ENCODE results near the gene DKK2.

DKK2 gene

GRCh38 chr4:107066621-107067020 lies 30.5 kb upstream of the DKK2 start:
- in situ Hi-C loops (cut with HindIII; ENCODE audit: low sequenced_read_pairs): no loop called here
- no peak for TF ChIP-seq CTCF (IDR thresholded peaks at IDR 0.05; ENCODE audit: low read depth, low read length, missing control alignments)
- no peak overlapping the region for H3K4me3 ChIP-seq (ENCODE audit: low read depth, low read length)
- DNase-seq (ENCODE audit: low read depth): no peak

- no peak for DNase-seq (ENCODE audit: low read depth)
- no peak overlapping the region for H3K4me3 ChIP-seq (ENCODE audit: low read depth, low read length)
- no peak for TF ChIP-seq CTCF (IDR thresholded peaks at IDR 0.05; ENCODE audit: low read depth, low read length, missing control alignments)
- in situ Hi-C loops (cut with HindIII; ENCODE audit: low sequenced_read_pairs): no loop called here
These were observed 29.1 kb upstream of the DKK2 start for GRCh38 chr4:107065201-107065600.

GRCh38 chr4:107060388-107060787 lies 24.3 kb upstream of the DKK2 start:
- DNase-seq (ENCODE audit: low read depth): no peak
- in situ Hi-C loops (cut with HindIII; ENCODE audit: low sequenced_read_pairs): no loop called here
- TF ChIP-seq CTCF (IDR thresholded peaks at IDR 0.05; ENCODE audit: low read depth, low read length, missing control alignments): no peak
- H3K4me3 ChIP-seq (ENCODE audit: low read depth, low read length): no peak overlapping the region

GRCh38 chr4:107058828-107059227 lies 22.7 kb upstream of the DKK2 start:
- no peak overlapping the region for H3K4me3 ChIP-seq (ENCODE audit: low read depth, low read length)
- in situ Hi-C loops (cut with HindIII; ENCODE audit: low sequenced_read_pairs): no loop called here
- no peak for TF ChIP-seq CTCF (IDR thresholded peaks at IDR 0.05; ENCODE audit: low read depth, low read length, missing control alignments)
- no peak for DNase-seq (ENCODE audit: low read depth)

- TF ChIP-seq CTCF (IDR thresholded peaks at IDR 0.05; ENCODE audit: low read depth, low read length, missing control alignments): peak; percentile 77
- in situ Hi-C loops (cut with HindIII; ENCODE audit: low sequenced_read_pairs): no loop called here
- H3K4me3 ChIP-seq (ENCODE audit: low read depth, low read length): no peak overlapping the region
- DNase-seq (ENCODE audit: low read depth): no peak
These were observed 14.5 kb upstream of the DKK2 start for GRCh38 chr4:107050525-107051135.

- DNase-seq (ENCODE audit: low read depth): no peak
- H3K4me3 ChIP-seq (ENCODE audit: low read depth, low read length): no peak overlapping the region
- in situ Hi-C loops (cut with HindIII; ENCODE audit: low sequenced_read_pairs): no loop called here
- no peak for TF ChIP-seq CTCF (IDR thresholded peaks at IDR 0.05; ENCODE audit: low read depth, low read length, missing control alignments)
These were observed 10.1 kb upstream of the DKK2 start for GRCh38 chr4:107046261-107046660.
